ENCODE data around the gene SLC17A7.

SLC17A7 gene

GRCh38 chr19:49414256-49414655 lies 27.1 kb downstream of the SLC17A7 start:
- no peaks in the 10 kb centered on the region for H3K9me3 ChIP-seq (ENCODE audit: control insufficient read depth in 1 of 2, low read length in 2 of 2)
- no peaks in the 10 kb centered on the region for H3K36me3 ChIP-seq (ENCODE audit: control insufficient read depth in 1 of 2, insufficient read depth in 2 of 2, low read length in 2 of 2)
- no peak overlapping the region for H3K27ac ChIP-seq (ENCODE audit: low read length)
- no peaks in the 10 kb centered on the region for H3K4me1 ChIP-seq (ENCODE audit: control insufficient read depth in 1 of 2, insufficient read depth in 2 of 2, low read length in 2 of 2)
- no peak overlapping the region for H3K4me3 ChIP-seq (ENCODE audit: low read depth in 1 of 2, low read length in 2 of 2)
- H3K27me3 ChIP-seq (ENCODE audit: low read depth, low read length), result peaks cover 5% of the 10 kb centered on the region

- peaks cover 5% of the 10 kb centered on the region for H3K27me3 ChIP-seq (ENCODE audit: low read depth, low read length)
Measured at GRCh38 chr19:49413348-49413747, 28.0 kb downstream of the SLC17A7 start.

GRCh38 chr19:49411681-49412326 lies 29.5 kb downstream of the SLC17A7 start:
- H3K27me3 ChIP-seq (ENCODE audit: low read depth, low read length), result peaks cover 5% of the 10 kb centered on the region
- no peak overlapping the region for H3K4me3 ChIP-seq (ENCODE audit: low read depth in 1 of 2, low read length in 2 of 2)
- no peaks in the 10 kb centered on the region for H3K36me3 ChIP-seq (ENCODE audit: control insufficient read depth in 1 of 2, insufficient read depth in 2 of 2, low read length in 2 of 2)
- H3K9me3 ChIP-seq (ENCODE audit: control insufficient read depth in 1 of 2, low read length in 2 of 2), result no peaks in the 10 kb centered on the region
- H3K4me1 ChIP-seq (ENCODE audit: control insufficient read depth in 1 of 2, insufficient read depth in 2 of 2, low read length in 2 of 2), result no peaks in the 10 kb centered on the region
- H3K27ac ChIP-seq (ENCODE audit: low read length), result no peak overlapping the region

More at GRCh38 chr19:49413348-49413747, 28.0 kb downstream of the SLC17A7 start:
- H3K27ac ChIP-seq (ENCODE audit: low read length), result no peak overlapping the region
- no peaks in the 10 kb centered on the region for H3K9me3 ChIP-seq (ENCODE audit: control insufficient read depth in 1 of 2, low read length in 2 of 2)
- no peaks in the 10 kb centered on the region for H3K36me3 ChIP-seq (ENCODE audit: control insufficient read depth in 1 of 2, insufficient read depth in 2 of 2, low read length in 2 of 2)
- no peaks in the 10 kb centered on the region for H3K4me1 ChIP-seq (ENCODE audit: control insufficient read depth in 1 of 2, insufficient read depth in 2 of 2, low read length in 2 of 2)
- no peak overlapping the region for H3K4me3 ChIP-seq (ENCODE audit: low read depth in 1 of 2, low read length in 2 of 2)

GRCh38 chr19:49409441-49410029 lies 31.8 kb downstream of the SLC17A7 start:
- Histone ChIP-seq H3K36me3 (ENCODE audit: control insufficient read depth in 1 of 2, insufficient read depth in 2 of 2, low read length in 2 of 2) (no peaks in the 10 kb centered on the region), H3K27me3 (ENCODE audit: low read depth, low read length) (no peaks in the 10 kb centered on the region), H3K4me1 (ENCODE audit: control insufficient read depth in 1 of 2, insufficient read depth in 2 of 2, low read length in 2 of 2) (no peaks in the 10 kb centered on the region), H3K9me3 (ENCODE audit: control insufficient read depth in 1 of 2, low read length in 2 of 2) (no peaks in the 10 kb centered on the region), H3K27ac (ENCODE audit: low read length) (no peak overlapping the region), H3K4me3 (ENCODE audit: low read depth in 1 of 2, low read length in 2 of 2) (no peak overlapping the region)

- no peaks in the 10 kb centered on the region for H3K27me3 ChIP-seq (ENCODE audit: low read depth, low read length)
- H3K9me3 ChIP-seq (ENCODE audit: control insufficient read depth in 1 of 2, low read length in 2 of 2), result no peaks in the 10 kb centered on the region
- H3K27ac ChIP-seq (ENCODE audit: low read length), result no peak overlapping the region
- no peaks in the 10 kb centered on the region for H3K36me3 ChIP-seq (ENCODE audit: control insufficient read depth in 1 of 2, insufficient read depth in 2 of 2, low read length in 2 of 2)
- H3K4me1 ChIP-seq (ENCODE audit: control insufficient read depth in 1 of 2, insufficient read depth in 2 of 2, low read length in 2 of 2), result no peaks in the 10 kb centered on the region
- no peak overlapping the region for H3K4me3 ChIP-seq (ENCODE audit: low read depth in 1 of 2, low read length in 2 of 2)
Measured at GRCh38 chr19:49408816-49409440, 32.4 kb downstream of the SLC17A7 start.

- no peaks in the 10 kb centered on the region for H3K4me1 ChIP-seq (ENCODE audit: control insufficient read depth in 1 of 2, insufficient read depth in 2 of 2, low read length in 2 of 2)
- no peaks in the 10 kb centered on the region for H3K36me3 ChIP-seq (ENCODE audit: control insufficient read depth in 1 of 2, insufficient read depth in 2 of 2, low read length in 2 of 2)
- H3K27ac ChIP-seq (ENCODE audit: low read length), result no peak overlapping the region
- no peaks in the 10 kb centered on the region for H3K27me3 ChIP-seq (ENCODE audit: low read depth, low read length)
- H3K4me3 ChIP-seq (ENCODE audit: low read depth in 1 of 2, low read length in 2 of 2), result no peak overlapping the region
- no peaks in the 10 kb centered on the region for H3K9me3 ChIP-seq (ENCODE audit: control insufficient read depth in 1 of 2, low read length in 2 of 2)
Measured at GRCh38 chr19:49407482-49408015, 33.8 kb downstream of the SLC17A7 start.

- H3K27ac ChIP-seq (ENCODE audit: low read length), result no peak overlapping the region
- H3K27me3 ChIP-seq (ENCODE audit: low read depth, low read length), result no peaks in the 10 kb centered on the region
- H3K4me3 ChIP-seq (ENCODE audit: low read depth in 1 of 2, low read length in 2 of 2), result no peak overlapping the region
- no peaks in the 10 kb centered on the region for H3K4me1 ChIP-seq (ENCODE audit: control insufficient read depth in 1 of 2, insufficient read depth in 2 of 2, low read length in 2 of 2)
- no peaks in the 10 kb centered on the region for H3K9me3 ChIP-seq (ENCODE audit: control insufficient read depth in 1 of 2, low read length in 2 of 2)
- no peaks in the 10 kb centered on the region for H3K36me3 ChIP-seq (ENCODE audit: control insufficient read depth in 1 of 2, insufficient read depth in 2 of 2, low read length in 2 of 2)
Measured at GRCh38 chr19:49407079-49407478, 34.2 kb downstream of the SLC17A7 start.

GRCh38 chr19:49403404-49404187 lies 37.7 kb downstream of the SLC17A7 start:
- no peaks in the 10 kb centered on the region for H3K4me1 ChIP-seq (ENCODE audit: control insufficient read depth in 1 of 2, insufficient read depth in 2 of 2, low read length in 2 of 2)
- no peak overlapping the region for H3K27ac ChIP-seq (ENCODE audit: low read length)
- H3K27me3 ChIP-seq (ENCODE audit: low read depth, low read length), result no peaks in the 10 kb centered on the region
- H3K36me3 ChIP-seq (ENCODE audit: control insufficient read depth in 1 of 2, insufficient read depth in 2 of 2, low read length in 2 of 2), result no peaks in the 10 kb centered on the region
- no peak overlapping the region for H3K4me3 ChIP-seq (ENCODE audit: low read depth in 1 of 2, low read length in 2 of 2)
- H3K9me3 ChIP-seq (ENCODE audit: control insufficient read depth in 1 of 2, low read length in 2 of 2), result no peaks in the 10 kb centered on the region

GRCh38 chr19:49400029-49400428 lies 41.3 kb downstream of the SLC17A7 start:
- Histone ChIP-seq H3K36me3 (ENCODE audit: control insufficient read depth in 1 of 2, insufficient read depth in 2 of 2, low read length in 2 of 2) (no peaks in the 10 kb centered on the region), H3K9me3 (ENCODE audit: control insufficient read depth in 1 of 2, low read length in 2 of 2) (no peaks in the 10 kb centered on the region), H3K4me3 (ENCODE audit: low read depth in 1 of 2, low read length in 2 of 2) (no peak overlapping the region), H3K27ac (ENCODE audit: low read length) (no peak overlapping the region), H3K4me1 (ENCODE audit: control insufficient read depth in 1 of 2, insufficient read depth in 2 of 2, low read length in 2 of 2) (no peaks in the 10 kb centered on the region), H3K27me3 (ENCODE audit: low read depth, low read length) (no peaks in the 10 kb centered on the region)

- Histone ChIP-seq H3K4me3 (ENCODE audit: low read depth in 1 of 2, low read length in 2 of 2) (no peak overlapping the region), H3K27me3 (ENCODE audit: low read depth, low read length) (no peaks in the 10 kb centered on the region), H3K4me1 (ENCODE audit: control insufficient read depth in 1 of 2, insufficient read depth in 2 of 2, low read length in 2 of 2) (no peaks in the 10 kb centered on the region), H3K36me3 (ENCODE audit: control insufficient read depth in 1 of 2, insufficient read depth in 2 of 2, low read length in 2 of 2) (no peaks in the 10 kb centered on the region), H3K9me3 (ENCODE audit: control insufficient read depth in 1 of 2, low read length in 2 of 2) (no peaks in the 10 kb centered on the region), H3K27ac (ENCODE audit: low read length) (no peak overlapping the region)
Measured at GRCh38 chr19:49398931-49399330, 42.4 kb downstream of the SLC17A7 start.

- Histone ChIP-seq H3K27ac (ENCODE audit: low read length) (no peak overlapping the region), H3K4me3 (ENCODE audit: low read depth in 1 of 2, low read length in 2 of 2) (no peak overlapping the region), H3K4me1 (ENCODE audit: control insufficient read depth in 1 of 2, insufficient read depth in 2 of 2, low read length in 2 of 2) (no peaks in the 10 kb centered on the region), H3K27me3 (ENCODE audit: low read depth, low read length) (no peaks in the 10 kb centered on the region), H3K36me3 (ENCODE audit: control insufficient read depth in 1 of 2, insufficient read depth in 2 of 2, low read length in 2 of 2) (no peaks in the 10 kb centered on the region), H3K9me3 (ENCODE audit: control insufficient read depth in 1 of 2, low read length in 2 of 2) (no peaks in the 10 kb centered on the region)
Measured at GRCh38 chr19:49398001-49398615, 43.2 kb downstream of the SLC17A7 start.

Measured in muscle layer of duodenum (tissue), 2 donors.